Mesenchymal stem cell (in vitro differentiated cells and primary cell): ENCODE results near the gene RUNDC3A.
A peak's percentile ranks its signal among the peaks of the same experiment; 100 is the strongest.
"Not testable (repeated sequence)": the region's sequence is repeated elsewhere in the genome, so short reads cannot be mapped to it uniquely, and the experiment has no call there.

Experiments
- DNase-seq: peaks from one replicate; pipeline ENCODE4 v3.0.0-alpha.2; 2013
- H2AFZ ChIP-seq: one replicate; pipeline ENCODE4 v1.6.1; 2013; ENCODE audit warnings: low read depth, mild to moderate bottlenecking, control low read depth, inconsistent platforms, low read length, moderate library complexity
- H2AK5ac ChIP-seq: 2 replicates; pipeline ENCODE4 v1.6.1; 2013; ENCODE audit warnings: low read length, moderate library complexity, mild to moderate bottlenecking, inconsistent platforms; ENCODE audit not compliant: severe bottlenecking
- H2BK120ac ChIP-seq: one replicate; pipeline ENCODE4 v1.6.1; 2013; ENCODE audit warnings: low read depth, mild to moderate bottlenecking, inconsistent platforms, low read length, moderate library complexity
- H2BK12ac ChIP-seq, 2 experiments: one replicate each; pipeline ENCODE4 v1.6.1; 2013; ENCODE audit warnings: inconsistent platforms in 2 of 2, low read length in 2 of 2, mild to moderate bottlenecking in 2 of 2, moderate library complexity in 2 of 2, control low read depth in 1 of 2
- H2BK15ac ChIP-seq: one replicate; pipeline ENCODE4 v1.6.1; 2013; ENCODE audit warnings: mild to moderate bottlenecking, low read depth, inconsistent platforms; ENCODE audit not compliant: poor library complexity, severe bottlenecking
- H2BK5ac ChIP-seq: 2 replicates; pipeline ENCODE4 v1.6.1; 2013; ENCODE audit warnings: low read depth, mild to moderate bottlenecking, low read length, control low read depth, inconsistent platforms; ENCODE audit not compliant: poor library complexity, severe bottlenecking
- H3K14ac ChIP-seq, 2 experiments: one replicate each; pipeline ENCODE4 v1.6.1; 2013; ENCODE audit warnings: inconsistent platforms in 2 of 2, low read length in 2 of 2, control low read depth in 1 of 2, mild to moderate bottlenecking in 1 of 2, moderate library complexity in 1 of 2
- H3K18ac ChIP-seq, 2 experiments: one replicate each; pipeline ENCODE4 v1.6.1; 2013; ENCODE audit warnings: inconsistent platforms in 2 of 2, low read length in 2 of 2, control low read depth in 1 of 2, low read depth in 1 of 2, mild to moderate bottlenecking in 1 of 2
- H3K23ac ChIP-seq, 2 experiments: one replicate each; pipeline ENCODE4 v1.6.1; 2013; ENCODE audit warnings: inconsistent platforms in 2 of 2, low read length in 2 of 2, mild to moderate bottlenecking in 2 of 2, moderate library complexity in 2 of 2, control low read depth in 1 of 2
- H3K27ac ChIP-seq: 2 replicates; pipeline ENCODE4 v1.5.1; 2013; ENCODE audit warnings: mild to moderate bottlenecking, moderate library complexity, low read length, control low read depth, inconsistent platforms; ENCODE audit not compliant: poor library complexity, severe bottlenecking
- H3K27me3 ChIP-seq, 2 experiments: 2 replicates each; pipeline versions ENCODE4 v1.6.1 to v1.7.0; 2013; ENCODE audit warnings: low read length in 2 of 2, mild to moderate bottlenecking in 2 of 2, moderate library complexity in 2 of 2, control low read depth in 1 of 2, inconsistent platforms in 1 of 2; ENCODE audit not compliant: control insufficient read depth in 1 of 2, insufficient read depth in 1 of 2
- H3K36me3 ChIP-seq, 2 experiments: 2 replicates each; pipeline versions ENCODE4 v1.6.1 to v1.7.0; 2013; ENCODE audit warnings: low read length in 2 of 2, control low read depth in 1 of 2, inconsistent platforms in 1 of 2, low read depth in 1 of 2, mild to moderate bottlenecking in 1 of 2; ENCODE audit not compliant: insufficient read depth in 2 of 2, control insufficient read depth in 1 of 2
- H3K4ac ChIP-seq, 2 experiments: one replicate each; pipeline ENCODE4 v1.6.1; 2013; ENCODE audit warnings: inconsistent platforms in 2 of 2, low read length in 2 of 2, mild to moderate bottlenecking in 2 of 2, moderate library complexity in 2 of 2, control low read depth in 1 of 2, low read depth in 1 of 2
- H3K4me1 ChIP-seq: 2 replicates; pipeline ENCODE4 v1.6.1; 2013; ENCODE audit warnings: low read depth, low read length, control low read depth; ENCODE audit not compliant: control insufficient read depth, insufficient read depth
- H3K4me2 ChIP-seq: 2 replicates; pipeline ENCODE4 v1.6.1; 2013; ENCODE audit warnings: low read length, mild to moderate bottlenecking, inconsistent platforms; ENCODE audit not compliant: poor library complexity, severe bottlenecking
- H3K4me3 ChIP-seq, 2 experiments: 2 replicates each; pipeline versions ENCODE4 v1.5.1 to v1.7.0; 2013; ENCODE audit warnings: low read length in 2 of 2, mild to moderate bottlenecking in 2 of 2, control low read depth in 1 of 2, low read depth in 1 of 2; ENCODE audit not compliant: insufficient read depth in 1 of 2
- H3K79me1 ChIP-seq: replicated peaks from 2 replicates; pipeline ENCODE4 v1.6.1; 2013; ENCODE audit warnings: mild to moderate bottlenecking, control low read depth, low read length, inconsistent platforms; ENCODE audit not compliant: poor library complexity, severe bottlenecking
- H3K9ac ChIP-seq: 2 replicates; pipeline ENCODE4 v1.7.0; 2013; ENCODE audit warnings: mild to moderate bottlenecking, low read length, moderate library complexity
- H3K9me3 ChIP-seq: 2 replicates; pipeline ENCODE4 v1.7.0; 2013; ENCODE audit warnings: mild to moderate bottlenecking, low read length; ENCODE audit not compliant: control insufficient read depth
- H4K8ac ChIP-seq: one replicate; pipeline ENCODE4 v1.6.1; 2013; ENCODE audit warnings: inconsistent platforms, mild to moderate bottlenecking, low read length, moderate library complexity
- H4K91ac ChIP-seq: one replicate; pipeline ENCODE4 v1.6.1; 2013; ENCODE audit warnings: mild to moderate bottlenecking, low read length, inconsistent platforms
- WGBS: methylation state at CpG from one replicate; pipeline ENCODE4 v1.1.7; 2013; ENCODE audit warnings: mixed read lengths; 5-methylcytosine and 5-hydroxymethylcytosine counted together

Gene RUNDC3A

DNA sequence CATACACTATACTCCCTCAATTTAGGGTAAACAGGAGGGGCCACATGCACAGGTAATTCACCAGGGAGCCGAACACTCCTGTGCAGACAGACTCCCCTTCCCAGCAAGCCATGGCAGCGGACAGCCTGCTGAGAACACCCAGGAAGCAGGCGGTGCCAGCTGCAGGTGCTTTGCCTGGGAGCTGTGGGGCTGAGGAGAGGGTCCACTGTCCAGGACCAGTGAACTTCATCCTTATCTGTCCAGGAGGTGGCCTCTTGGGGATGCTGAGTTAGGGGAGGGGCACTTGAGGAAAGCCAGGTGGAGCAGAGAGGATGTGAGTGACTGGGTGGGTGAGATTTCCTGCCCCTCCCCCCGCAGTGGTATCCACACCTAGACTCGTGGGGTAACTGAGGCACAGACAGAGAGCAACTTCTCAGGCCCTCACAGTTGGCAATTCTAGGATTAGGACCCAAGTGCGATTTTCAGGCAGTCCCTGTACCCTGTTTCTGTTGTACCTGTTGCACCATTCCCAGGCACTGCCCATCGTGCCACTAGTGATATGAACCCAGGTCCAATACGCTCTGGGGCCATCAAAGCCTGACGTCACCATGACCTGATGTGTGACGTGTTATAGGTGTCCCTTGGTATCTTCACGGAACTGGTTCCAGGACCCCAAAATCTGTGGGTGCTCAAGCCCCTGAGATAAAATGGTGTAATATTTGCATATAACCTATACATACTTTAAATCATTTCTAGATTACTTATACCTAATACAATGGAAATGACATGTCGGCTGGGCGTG is 37.9 kb downstream of the RUNDC3A start:
- Histone ChIP-seq H3K23ac (no peak overlapping the region), H2AFZ (no peak overlapping the region), H4K8ac (no peak overlapping the region), H2BK15ac (no peak overlapping the region), H3K4me2 (peak overlapping the region; percentile 92), H3K4ac (no peak overlapping the region), H3K4me3 (peak overlapping the region in 1 of 2 experiments; percentile 100), H3K9ac (peak overlapping the region; percentile 98), H4K91ac (no peak overlapping the region), H3K4me1 (peaks cover 17% of the 10 kb centered on the region), H2AK5ac (no peak overlapping the region), H3K27me3 (no peaks in the 10 kb centered on the region), H3K79me1 (peaks cover 20% of the 10 kb centered on the region), H2BK5ac (no peak overlapping the region), H3K18ac (no peak overlapping the region), H3K9me3 (no peaks in the 10 kb centered on the region), H3K27ac (no peak overlapping the region), H3K14ac (peak overlapping the region in 1 of 2 experiments; percentile 29), H2BK120ac (no peak overlapping the region), H3K36me3 (peaks cover 22 to 28% of the 10 kb centered on the region in 2 experiments), H2BK12ac (peak overlapping the region in 1 of 2 experiments; percentile 7)
- 86% methylated on average over 12 of the region's 13 CpGs for WGBS
- DNase-seq: no peak

DNA sequence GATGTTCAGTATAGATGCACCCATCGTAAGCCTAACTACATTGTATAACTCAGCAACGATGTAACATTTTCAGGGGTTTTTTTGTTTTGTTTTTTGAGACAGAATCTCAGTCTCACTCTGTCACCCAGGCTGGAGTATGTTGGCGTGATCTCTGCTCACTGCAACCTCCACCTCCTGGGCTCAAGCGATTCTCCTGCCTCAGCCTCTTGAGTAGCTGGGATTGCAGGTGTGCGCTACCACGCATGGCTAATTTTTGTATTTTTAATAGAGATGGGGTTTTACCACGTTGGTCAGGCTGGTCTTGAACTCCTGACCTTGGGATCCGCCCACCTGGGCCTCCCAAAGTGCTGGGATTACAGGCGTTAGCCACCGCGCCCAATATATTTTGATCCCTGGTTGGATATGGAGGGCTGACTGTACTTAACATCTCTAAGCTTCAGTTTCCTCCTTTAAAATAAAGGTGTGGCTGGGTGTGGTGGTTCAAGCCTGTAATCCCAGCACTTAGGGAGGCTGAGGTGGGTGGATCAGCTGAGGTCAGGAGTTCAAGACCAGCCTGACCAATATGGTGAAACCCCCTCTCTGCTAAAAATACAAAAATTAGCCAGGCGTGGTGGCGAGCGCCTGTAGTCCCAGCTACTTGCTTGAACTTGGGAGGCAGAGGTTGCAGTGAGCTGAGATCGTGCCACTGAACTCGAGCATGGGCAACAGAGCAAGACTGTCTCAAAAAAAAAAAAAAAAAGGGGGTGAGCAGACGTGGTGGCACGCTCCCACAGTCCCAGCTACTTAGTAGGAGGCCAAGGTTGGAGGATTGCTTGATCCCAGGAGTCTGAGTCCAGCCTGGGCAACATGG is 39.0 kb downstream of the RUNDC3A start:
- H2BK15ac ChIP-seq, H2BK12ac ChIP-seq, H3K23ac ChIP-seq, H3K9me3 ChIP-seq, H2AK5ac ChIP-seq, H2BK120ac ChIP-seq, H3K14ac ChIP-seq, H4K91ac ChIP-seq, H3K4me3 ChIP-seq, H2BK5ac ChIP-seq, H3K4me2 ChIP-seq, H3K4ac ChIP-seq, H3K27ac ChIP-seq, H2AFZ ChIP-seq, H3K18ac ChIP-seq, H4K8ac ChIP-seq, H3K27me3 ChIP-seq, DNase-seq: not testable (repeated sequence)
- peaks cover 24% of the 10 kb centered on the region for H3K79me1 ChIP-seq
- H3K4me1 ChIP-seq: peaks cover 17% of the 10 kb centered on the region
- H3K9ac ChIP-seq: peak overlapping the region; percentile 11
- peaks cover 34 to 40% of the 10 kb centered on the region in 2 experiments for H3K36me3 ChIP-seq
- 94% methylated on average over 16 of the region's 18 CpGs for WGBS

DNA sequence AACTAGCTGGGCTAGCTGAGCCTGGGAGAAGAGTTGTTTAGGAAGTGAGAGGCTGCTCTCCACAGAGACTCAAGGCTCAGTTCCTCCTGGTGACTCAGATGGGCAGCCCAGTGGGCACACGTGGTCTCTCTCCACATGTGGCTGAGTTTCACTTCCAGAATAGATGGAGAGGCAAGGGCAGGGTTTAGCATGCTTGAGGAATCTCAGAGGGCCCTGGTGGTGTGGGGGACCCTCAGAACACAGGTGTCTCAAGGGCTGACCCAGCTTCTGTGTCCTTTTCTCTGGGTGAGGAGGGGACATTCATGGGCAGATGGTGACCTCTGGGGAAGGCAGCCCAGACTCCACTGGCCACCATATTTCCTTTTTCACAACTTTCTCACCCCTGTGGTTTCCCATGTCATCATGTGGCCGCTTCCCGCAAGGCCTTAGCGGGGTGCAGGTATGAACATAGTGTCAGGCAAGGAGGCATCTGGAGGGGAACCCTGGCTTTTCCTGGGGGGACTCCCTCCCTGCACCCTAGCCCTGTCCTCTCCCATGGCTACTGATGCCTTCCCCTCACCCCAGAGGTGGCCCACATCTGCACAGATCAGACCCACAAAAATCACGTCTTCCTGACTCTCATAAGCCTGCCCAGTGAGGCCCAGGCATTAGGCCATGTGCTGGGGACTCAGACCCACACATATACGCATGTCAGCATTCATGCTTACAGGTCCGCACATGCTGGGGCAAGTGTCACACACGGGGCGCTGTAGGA is 40.0 kb downstream of the RUNDC3A start:
- H3K9me3 ChIP-seq: no peaks in the 10 kb centered on the region
- H2BK5ac ChIP-seq: no peak overlapping the region
- WGBS: 90% methylated on average over 9 of the region's 9 CpGs
- H2BK120ac ChIP-seq: no peak overlapping the region
- no peak overlapping the region for H3K23ac ChIP-seq
- H3K4me3 ChIP-seq: no peak overlapping the region
- no peak overlapping the region for H2AFZ ChIP-seq
- no peaks in the 10 kb centered on the region for H3K27me3 ChIP-seq
- peaks cover 42 to 50% of the 10 kb centered on the region in 2 experiments for H3K36me3 ChIP-seq
- H4K8ac ChIP-seq: no peak overlapping the region
- no peak overlapping the region for H2AK5ac ChIP-seq
- no peak overlapping the region for H2BK15ac ChIP-seq
- no peak overlapping the region for H3K14ac ChIP-seq
- H4K91ac ChIP-seq: no peak overlapping the region
- H2BK12ac ChIP-seq: no peak overlapping the region
- no peak overlapping the region for H3K4me2 ChIP-seq
- no peak overlapping the region for H3K4ac ChIP-seq
- no peak overlapping the region for H3K27ac ChIP-seq
- peaks cover 24% of the 10 kb centered on the region for H3K79me1 ChIP-seq
- peak; percentile 40 for DNase-seq
- peak overlapping the region; percentile 5 for H3K9ac ChIP-seq
- H3K4me1 ChIP-seq: peaks cover 17% of the 10 kb centered on the region
- peak overlapping the region in 1 of 2 experiments; percentile 30 for H3K18ac ChIP-seq
